CD4-positive, CD25-positive, alpha-beta regulatory T cell (primary cell): ENCODE data around the gene DPH2. TPM values are rescaled to one million over a fixed set of nuclear protein-coding genes. Genes with fewer than 3 reads are reported as not detected.

ENCODE experiments used
- ATAC-seq, 2 donors: fragments of 150-1000 bp; cut with Tn5 transposase; one replicate each; pipeline ENCODE4 v1.10.0; 2021; ENCODE audit warnings: low read depth in 2 of 2, moderate number of reproducible peaks in 2 of 2, moderate library complexity in 1 of 2
- DNase-seq, 3 donors: peaks; one replicate each; pipeline versions ENCODE4 v3.0.0 to v3.0.0-alpha.2; 2012 to 2022; ENCODE audit warnings: mixed read lengths in 1 of 3
- H3K27ac ChIP-seq: one replicate; pipeline ENCODE4 v1.7.0; 2013; ENCODE audit warnings: mild to moderate bottlenecking, low read length; ENCODE audit not compliant: insufficient read depth, poor library complexity, severe bottlenecking
- H3K27me3 ChIP-seq: one replicate; pipeline ENCODE4 v1.7.0; 2013; ENCODE audit warnings: low read length; ENCODE audit not compliant: control insufficient read depth, insufficient read depth
- H3K36me3 ChIP-seq: one replicate; pipeline ENCODE4 v1.7.0; 2013; ENCODE audit warnings: mild to moderate bottlenecking, low read length, moderate library complexity; ENCODE audit not compliant: control insufficient read depth, insufficient read depth
- H3K4me1 ChIP-seq: 2 replicates; pipeline ENCODE4 v1.7.0; 2013; ENCODE audit warnings: mild to moderate bottlenecking, low read length; ENCODE audit not compliant: insufficient read depth, control insufficient read depth, poor library complexity, severe bottlenecking
- H3K4me3 ChIP-seq: one replicate; pipeline ENCODE4 v1.7.0; 2013; ENCODE audit warnings: low read depth, mild to moderate bottlenecking, low read length, moderate library complexity
- H3K9me3 ChIP-seq, 2 experiments: 1 replicate in 1 of 2; 2 replicates in 1 of 2; pipeline ENCODE4 v1.7.0; 2013; ENCODE audit warnings: low read length in 2 of 2, mild to moderate bottlenecking in 1 of 2, moderate library complexity in 1 of 2; ENCODE audit not compliant: control insufficient read depth in 2 of 2
- H3K27ac Mint-ChIP-seq, 3 donors: one replicate each; pipeline ENCODE4 v1.8.0; 2020 to 2022; ENCODE audit warnings: mild to moderate bottlenecking in 3 of 3, mixed read lengths in 3 of 3, moderate library complexity in 2 of 3
- H3K27me3 Mint-ChIP-seq: one replicate; pipeline ENCODE4 v1.8.0; 2022; ENCODE audit warnings: mild to moderate bottlenecking, mixed read lengths
- H3K36me3 Mint-ChIP-seq: one replicate; pipeline ENCODE4 v1.8.0; 2020; ENCODE audit warnings: mixed read lengths
- H3K4me1 Mint-ChIP-seq, 4 donors: one replicate each; pipeline ENCODE4 v1.8.0; 2020 to 2022; ENCODE audit warnings: mixed read lengths in 4 of 4, mild to moderate bottlenecking in 1 of 4
- H3K4me3 Mint-ChIP-seq, 4 donors: one replicate each; pipeline ENCODE4 v1.8.0; 2020 to 2022; ENCODE audit warnings: mild to moderate bottlenecking in 4 of 4, mixed read lengths in 4 of 4, moderate library complexity in 3 of 4
- H3K9me3 Mint-ChIP-seq, 7 donors: one replicate each; pipeline ENCODE4 v1.8.0; 2020 to 2022; ENCODE audit warnings: mixed read lengths in 7 of 7, mild to moderate bottlenecking in 3 of 7, moderate library complexity in 2 of 7
- polyA plus RNA-seq, 4 donors: library from polyadenylated mRNA; unstranded; fragments of 300-500 nt; fragmentation: Illumina TruSeq; gene quantifications; one replicate each; pipeline ENCODE4 v1.2.3, GENCODE V29; 2021
- total RNA-seq: library from RNA; stranded (reverse); gene quantifications from one replicate; pipeline ENCODE4 v1.2.3, GENCODE V29; 2022

DPH2 gene
- total and polyA plus RNA-seq, 5 donors from 2014 or later: 17.2 to 25.0 (median 18.9) TPM

- H3K9me3 ChIP-seq: no peaks in the 10 kb centered on the region
- no peak overlapping the region for H3K27ac ChIP-seq
- no peak overlapping the region for H3K4me3 ChIP-seq
- Mint-ChIP-seq H3K27me3 (peaks cover 5% of the 10 kb centered on the region), H3K4me1 (peaks cover 0 to 2% (median 0%) of the 10 kb centered on the region in 4 donors), H3K27ac (no peak overlapping the region), H3K4me3 (no peak overlapping the region), H3K9me3 (no peaks in the 10 kb centered on the region), H3K36me3 (no peaks in the 10 kb centered on the region)
- H3K4me1 ChIP-seq: no peaks in the 10 kb centered on the region
- H3K36me3 ChIP-seq: no peaks in the 10 kb centered on the region
- DNase-seq (no peak), ATAC-seq (no peak)
- H3K27me3 ChIP-seq: no peaks in the 10 kb centered on the region
Observed at GRCh38 chr1:44013949-44014348, 44.1 kb downstream of the DPH2 start.

- Histone ChIP-seq H3K27me3 (no peaks in the 10 kb centered on the region), H3K27ac (no peak overlapping the region), H3K4me1 (no peaks in the 10 kb centered on the region), H3K4me3 (no peak overlapping the region), H3K9me3 (no peaks in the 10 kb centered on the region), H3K36me3 (no peaks in the 10 kb centered on the region)
- no peak for ATAC-seq
- Mint-ChIP-seq H3K27ac (no peak overlapping the region), H3K4me3 (no peak overlapping the region), H3K36me3 (no peaks in the 10 kb centered on the region), H3K4me1 (peaks cover 0 to 2% (median 0%) of the 10 kb centered on the region in 4 donors), H3K9me3 (no peaks in the 10 kb centered on the region), H3K27me3 (peaks cover 5% of the 10 kb centered on the region)
- no peak for DNase-seq
Observed at GRCh38 chr1:44014365-44015104, 44.7 kb downstream of the DPH2 start.

- Histone ChIP-seq H3K27me3 (no peaks in the 10 kb centered on the region), H3K4me3 (no peak overlapping the region), H3K36me3 (no peaks in the 10 kb centered on the region), H3K4me1 (no peaks in the 10 kb centered on the region), H3K27ac (no peak overlapping the region), H3K9me3 (no peaks in the 10 kb centered on the region)
- H3K4me3 Mint-ChIP-seq: no peak overlapping the region
- DNase-seq (no peak), ATAC-seq (no peak)
- no peaks in the 10 kb centered on the region for H3K9me3 Mint-ChIP-seq
- peaks cover 0 to 2% (median 0%) of the 10 kb centered on the region in 4 donors for H3K4me1 Mint-ChIP-seq
- no peaks in the 10 kb centered on the region for H3K36me3 Mint-ChIP-seq
- H3K27me3 Mint-ChIP-seq: peaks cover 5% of the 10 kb centered on the region
- H3K27ac Mint-ChIP-seq: no peak overlapping the region
Observed at GRCh38 chr1:44015206-44015605, 45.4 kb downstream of the DPH2 start.

- Histone ChIP-seq H3K27me3 (no peaks in the 10 kb centered on the region), H3K9me3 (no peaks in the 10 kb centered on the region), H3K36me3 (no peaks in the 10 kb centered on the region), H3K4me3 (no peak overlapping the region), H3K27ac (no peak overlapping the region), H3K4me1 (no peaks in the 10 kb centered on the region)
- no peaks in the 10 kb centered on the region for H3K9me3 Mint-ChIP-seq
- H3K27ac Mint-ChIP-seq: no peak overlapping the region
- H3K4me3 Mint-ChIP-seq: no peak overlapping the region
- no peak for DNase-seq
- H3K27me3 Mint-ChIP-seq: peaks cover 5% of the 10 kb centered on the region
- peaks cover 0 to 2% (median 0%) of the 10 kb centered on the region in 4 donors for H3K4me1 Mint-ChIP-seq
- ATAC-seq: peak in 1 of 2 donors; percentile 15
- H3K36me3 Mint-ChIP-seq: no peaks in the 10 kb centered on the region
Observed at GRCh38 chr1:44016041-44016889, 46.5 kb downstream of the DPH2 start.

- no peak for DNase-seq
- Mint-ChIP-seq H3K9me3 (no peaks in the 10 kb centered on the region), H3K4me1 (peaks cover 0 to 2% (median 0%) of the 10 kb centered on the region in 4 donors), H3K27ac (no peak overlapping the region), H3K4me3 (no peak overlapping the region), H3K27me3 (peaks cover 5% of the 10 kb centered on the region), H3K36me3 (no peaks in the 10 kb centered on the region)
- H3K27ac ChIP-seq: no peak overlapping the region
- no peaks in the 10 kb centered on the region for H3K27me3 ChIP-seq
- no peaks in the 10 kb centered on the region for H3K36me3 ChIP-seq
- no peak overlapping the region for H3K4me3 ChIP-seq
- no peak for ATAC-seq
- H3K4me1 ChIP-seq: no peaks in the 10 kb centered on the region
- H3K9me3 ChIP-seq: no peaks in the 10 kb centered on the region
Observed at GRCh38 chr1:44016890-44017400, 47.1 kb downstream of the DPH2 start.

- H3K36me3 Mint-ChIP-seq: no peaks in the 10 kb centered on the region
- DNase-seq (no peak), ATAC-seq (no peak)
- no peaks in the 10 kb centered on the region for H3K4me1 Mint-ChIP-seq
- no peak overlapping the region for H3K4me3 Mint-ChIP-seq
- H3K9me3 Mint-ChIP-seq: no peaks in the 10 kb centered on the region
- no peaks in the 10 kb centered on the region for H3K4me1 ChIP-seq
- no peaks in the 10 kb centered on the region for H3K36me3 ChIP-seq
- H3K9me3 ChIP-seq: no peaks in the 10 kb centered on the region
- H3K4me3 ChIP-seq: no peak overlapping the region
- no peak overlapping the region for H3K27ac ChIP-seq
- peaks cover 5% of the 10 kb centered on the region for H3K27me3 Mint-ChIP-seq
- H3K27me3 ChIP-seq: no peaks in the 10 kb centered on the region
- H3K27ac Mint-ChIP-seq: no peak overlapping the region
Observed at GRCh38 chr1:44019466-44019948, 49.7 kb downstream of the DPH2 start.

- ATAC-seq: no peak
- H3K27ac ChIP-seq: no peak overlapping the region
- H3K4me3 Mint-ChIP-seq: no peak overlapping the region
- H3K9me3 Mint-ChIP-seq: no peaks in the 10 kb centered on the region
- no peaks in the 10 kb centered on the region for H3K4me1 Mint-ChIP-seq
- DNase-seq: no peak
- no peak overlapping the region for H3K27ac Mint-ChIP-seq
- no peaks in the 10 kb centered on the region for H3K9me3 ChIP-seq
- H3K36me3 Mint-ChIP-seq: no peaks in the 10 kb centered on the region
- no peaks in the 10 kb centered on the region for H3K4me1 ChIP-seq
- H3K27me3 Mint-ChIP-seq: no peaks in the 10 kb centered on the region
- no peaks in the 10 kb centered on the region for H3K36me3 ChIP-seq
- no peaks in the 10 kb centered on the region for H3K27me3 ChIP-seq
- no peak overlapping the region for H3K4me3 ChIP-seq
Observed at GRCh38 chr1:44020464-44020863, 50.7 kb downstream of the DPH2 start.
